Hepatocyte (in vitro differentiated cells): ENCODE data around the gene CCDC60.

Source experiments
- CTCF ChIP-seq: fragments of 200-600 bp; sonication (generic); IDR thresholded peaks from 2 replicates; pipeline ENCODE4 v1.5.1; 2016; ENCODE audit warnings: antibody characterized with exemption, mild to moderate bottlenecking; ENCODE audit not compliant: poor library complexity
- EZH2 ChIP-seq: fragments of 200-600 bp; sonication (generic); IDR thresholded peaks from 2 replicates; pipeline ENCODE4 v1.6.1; 2016; ENCODE audit warnings: antibody characterized with exemption, mild to moderate bottlenecking, borderline replicate concordance

DNA sequence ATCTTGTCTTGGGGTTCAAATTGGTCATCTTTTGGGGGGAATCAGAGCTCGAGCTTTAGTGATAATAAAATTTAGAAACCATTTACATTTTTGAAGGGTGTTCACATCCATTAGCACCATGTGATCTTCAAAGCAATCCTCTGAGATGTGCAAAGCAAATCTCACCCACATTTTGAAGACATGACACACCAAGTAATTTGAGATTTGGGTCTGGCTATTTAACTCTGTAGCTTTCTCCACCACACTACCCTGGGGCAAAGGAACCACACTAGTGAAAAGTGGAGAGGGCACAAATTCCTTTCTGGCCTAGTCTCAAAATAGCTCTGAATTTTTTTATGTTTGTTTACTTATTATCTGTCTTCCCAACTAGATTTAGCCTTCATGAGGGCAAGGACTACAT lies 212.5 kb downstream of the CCDC60 start:
- TF ChIP-seq CTCF, result no peak
- no peak for TF ChIP-seq EZH2
